HCT116 (cell line): ENCODE measurements around the gene APOB. TPM values are rescaled to one million over a fixed set of nuclear protein-coding genes. Genes with fewer than 3 reads are reported as not detected.

Experiments
- ATAC-seq: fragments of 200-7000 bp; cut with Tn5 transposase; 2 replicates; pipeline ENCODE4 v1.9.1; 2020; ENCODE audit warnings: mild to moderate bottlenecking, moderate library complexity
- BruUV-seq: library from RNA; stranded (reverse); fragments of 400-500 nt; replicated peaks from 2 replicates; lab custom pipeline; 2021; lab: Mats Ljungman, UMichigan
- CTCF ChIA-PET: fragments of 300-600 bp; sonication (Branson Sonifier 250); formaldehyde crosslinking; loops from one replicate; lab custom pipeline; 2021; ENCODE audit warnings: antibody characterized with exemption; lab: Charles Lee
- POLR2A ChIA-PET: fragments of 300-600, 350-600 bp; sonication (Branson Sonifier 250); formaldehyde crosslinking; loops from one replicate; lab custom pipeline; 2021; ENCODE audit warnings: antibody characterized with exemption; lab: Charles Lee
- RAD21 ChIA-PET, 2 experiments: fragments of 300-600 bp; sonication (Branson Sonifier 250); formaldehyde crosslinking; loops; one replicate each; lab custom pipeline; 2023; ENCODE audit warnings: low total read pairs in 2 of 2; ENCODE audit not compliant: uncharacterized antibody in 2 of 2, unreplicated experiment in 2 of 2, low non-redundant PET in 1 of 2; lab: Charles Lee
- DNase-seq: peaks from one replicate; pipeline ENCODE4 v3.0.0-alpha.2; 2010; ENCODE audit warnings: low read depth, low spot score
- H2AFZ ChIP-seq: fragments of 200-600 bp; shearing (Covaris generic), sonication (generic); 2 replicates; pipeline ENCODE4 v1.6.1; 2017; ENCODE audit warnings: low read depth, mixed run types, mixed read lengths, antibody characterized with exemption, low read length; ENCODE audit not compliant: poor library complexity, severe bottlenecking
- H3K27ac ChIP-seq: 2 replicates; pipeline ENCODE4 v1.5.1; 2012; ENCODE audit warnings: low read depth, low read length
- H3K27me3 ChIP-seq: fragments of 200-600 bp; sonication (generic); 2 replicates; pipeline ENCODE4 v1.6.1; 2016; ENCODE audit warnings: mixed run types, low read length, mixed read lengths; ENCODE audit not compliant: insufficient read depth
- H3K36me3 ChIP-seq, 2 experiments: fragments of 200-500 bp in 1 of 2; fragments of 200-600 bp in 1 of 2; sonication (Bioruptor generic) in 1 of 2; sonication (generic) in 1 of 2; 2 replicates each; pipeline versions ENCODE4 v1.5.1 to v1.6.1; 2014 to 2016; ENCODE audit warnings: low read length in 2 of 2, inconsistent platforms in 1 of 2, mixed read lengths in 1 of 2, mixed run types in 1 of 2; ENCODE audit not compliant: insufficient read depth in 2 of 2, control insufficient read depth in 1 of 2
- H3K4me1 ChIP-seq, 2 experiments: fragments of 200-600 bp in 1 of 2; sonication (generic) in 1 of 2; 2 replicates each; pipeline versions ENCODE4 v1.5.1 to v1.6.1; 2012 to 2017; ENCODE audit warnings: low read length in 2 of 2, inconsistent platforms in 1 of 2, mild to moderate bottlenecking in 1 of 2, mixed read lengths in 1 of 2, mixed run types in 1 of 2, moderate library complexity in 1 of 2; ENCODE audit not compliant: insufficient read depth in 2 of 2, control insufficient read depth in 1 of 2
- H3K4me2 ChIP-seq: fragments of 200-600 bp; sonication (generic); 2 replicates; pipeline ENCODE4 v1.6.1; 2017; ENCODE audit warnings: mixed run types, low read length, mixed read lengths
- H3K4me3 ChIP-seq, 2 experiments: fragments of 200-600 bp in 1 of 2; sonication (generic) in 1 of 2; replicated peaks in 1 of 2; 2 replicates each; pipeline ENCODE4 v1.5.1; 2011 to 2016; ENCODE audit warnings: low read length in 2 of 2, control low read depth in 1 of 2, low read depth in 1 of 2, mild to moderate bottlenecking in 1 of 2, mixed read lengths in 1 of 2, mixed run types in 1 of 2
- H3K79me2 ChIP-seq: fragments of 200-600 bp; sonication (generic); 2 replicates; pipeline ENCODE4 v1.6.1; 2017; ENCODE audit warnings: mild to moderate bottlenecking, mixed run types, low read length, moderate library complexity, mixed read lengths; ENCODE audit not compliant: insufficient read depth
- H3K9ac ChIP-seq: fragments of 200-600 bp; sonication (generic); 2 replicates; pipeline ENCODE4 v1.6.1; 2016; ENCODE audit warnings: low read length, mixed read lengths
- H3K9me2 ChIP-seq: fragments of 200-600 bp; sonication (generic), shearing (Covaris generic); 2 replicates; pipeline ENCODE4 v1.6.1; 2017; ENCODE audit warnings: mixed run types, mild to moderate bottlenecking, moderate library complexity; ENCODE audit not compliant: insufficient read depth
- H3K9me3 ChIP-seq, 2 experiments: fragments of 200-500 bp in 1 of 2; fragments of 200-600 bp in 1 of 2; sonication (Bioruptor generic) in 1 of 2; sonication (generic) in 1 of 2; 2 replicates each; pipeline ENCODE4 v1.6.1; 2014 to 2017; ENCODE audit warnings: low read length in 2 of 2, mixed read lengths in 2 of 2, inconsistent platforms in 1 of 2, low read depth in 1 of 2, mild to moderate bottlenecking in 1 of 2, mixed run types in 1 of 2, moderate library complexity in 1 of 2; ENCODE audit not compliant: control insufficient read depth in 1 of 2, insufficient read depth in 1 of 2
- H4K20me1 ChIP-seq: fragments of 200-600 bp; sonication (generic), shearing (Covaris generic); 2 replicates; pipeline ENCODE4 v1.6.1; 2017; ENCODE audit warnings: mixed run types, mild to moderate bottlenecking, moderate library complexity; ENCODE audit not compliant: insufficient read depth
- CBX3 ChIP-seq: IDR thresholded peaks from 2 replicates; pipeline ENCODE4 v1.6.1; 2012; ENCODE audit warnings: low read depth
- CEBPB ChIP-seq: IDR thresholded peaks from 2 replicates; pipeline ENCODE4 v1.6.1; 2012; ENCODE audit warnings: low read depth
- EGR1 ChIP-seq: IDR thresholded peaks from 2 replicates; pipeline ENCODE4 v1.6.1; 2012; ENCODE audit warnings: low read depth
- ELF1 ChIP-seq: IDR thresholded peaks from 2 replicates; pipeline ENCODE4 v1.6.1; 2012; ENCODE audit warnings: low read depth, borderline replicate concordance
- EZH2 ChIP-seq: fragments of 200-600 bp; sonication (generic); IDR thresholded peaks from 2 replicates; pipeline ENCODE4 v1.6.1; 2017; ENCODE audit warnings: antibody characterized with exemption, mixed run types
- EZH2phosphoT487 ChIP-seq: fragments of 200-600 bp; IDR thresholded peaks from 2 replicates; pipeline ENCODE4 v1.6.1; 2018; ENCODE audit warnings: antibody characterized with exemption, borderline replicate concordance
- FOSL1 ChIP-seq: IDR thresholded peaks from 2 replicates; pipeline ENCODE4 v1.6.1; 2012; ENCODE audit warnings: low read depth
- RAD21 ChIP-seq: IDR thresholded peaks from 2 replicates; pipeline ENCODE4 v1.6.1; 2012; ENCODE audit warnings: low read depth, mild to moderate bottlenecking
- REST ChIP-seq: IDR thresholded peaks from 2 replicates; pipeline ENCODE4 v1.6.1; 2012; ENCODE audit warnings: low read depth
- SP1 ChIP-seq: IDR thresholded peaks from 2 replicates; pipeline ENCODE4 v1.6.1; 2012; ENCODE audit warnings: low read depth
- SRF ChIP-seq: IDR thresholded peaks from 2 replicates; pipeline ENCODE4 v1.6.1; 2012; ENCODE audit warnings: low read depth
- YY1 ChIP-seq: IDR thresholded peaks from 2 replicates; pipeline ENCODE4 v1.6.1; 2011; ENCODE audit warnings: low read length, low read depth, moderate library complexity, mild to moderate bottlenecking; ENCODE audit not compliant: insufficient replicate concordance; ENCODE audit errors: extremely low read depth
- ZFX ChIP-seq: fragments of 450-650 bp; IDR thresholded peaks from 2 replicates; pipeline ENCODE4 v1.6.1; 2017
- intact Hi-C: fragments of 100-400 bp; cut with micrococcal nuclease; formaldehyde crosslinking; loops from 2 replicates; pipeline ENCODE4 v1.10.0; 2022
- total RNA-seq: library from RNA; stranded (reverse); gene quantifications from one replicate; pipeline ENCODE4 v1.2.1, GENCODE V29; 2021; ENCODE audit not compliant: unreplicated experiment
- TF ChIP-seq, protein P1 (sequence below): IDR thresholded peaks from 2 replicates; pipeline ENCODE4 v1.6.1; 2012

Gene APOB
- total RNA-seq, 1 experiment from 2014 or later: 1.6 TPM

DNA sequence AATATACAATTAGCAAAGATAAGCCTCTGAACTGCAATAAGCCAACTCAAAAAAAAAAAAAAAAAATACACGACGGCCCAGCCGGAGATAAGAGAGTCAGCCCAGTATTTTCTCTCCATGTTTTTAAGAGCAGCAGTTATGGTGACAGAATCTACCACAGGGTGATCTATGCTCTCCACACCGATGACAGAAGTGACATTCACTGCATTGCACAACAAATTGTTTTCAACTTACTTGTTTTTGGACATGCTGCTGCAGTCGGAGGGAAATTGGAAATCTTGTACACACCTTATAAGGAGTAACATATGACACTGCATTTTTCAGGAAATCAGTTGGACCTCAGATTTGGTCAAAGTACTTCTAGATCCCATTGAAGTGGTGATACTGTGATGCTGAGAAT lies 23.3 kb upstream of the APOB start:
- Histone ChIP-seq H3K27me3 (peaks cover 35% of the 10 kb centered on the region), H3K27ac (no peak overlapping the region), H3K4me2 (no peak overlapping the region), H3K36me3 (no peaks in the 10 kb centered on the region), H3K9me3 (no peaks in the 10 kb centered on the region), H3K4me1 (no peaks in the 10 kb centered on the region), H3K4me3 (no peak overlapping the region), H3K9me2 (no peaks in the 10 kb centered on the region), H4K20me1 (no peaks in the 10 kb centered on the region; the same call in 1 of the 2 replicates), H3K9ac (no peak overlapping the region), H3K79me2 (no peaks in the 10 kb centered on the region), H2AFZ (no peak overlapping the region)
- DNase-seq (no peak), ATAC-seq (no peak)
- ChIA-PET RAD21 (no interaction called here), CTCF (no interaction called here), POLR2A (no interaction called here)
- no TSS peak for BruUV-seq
- TF ChIP-seq CEBPB (no peak), SP1 (no peak)
- TF ChIP-seq, protein P1, sequence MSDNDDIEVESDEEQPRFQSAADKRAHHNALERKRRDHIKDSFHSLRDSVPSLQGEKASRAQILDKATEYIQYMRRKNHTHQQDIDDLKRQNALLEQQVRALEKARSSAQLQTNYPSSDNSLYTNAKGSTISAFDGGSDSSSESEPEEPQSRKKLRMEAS: no peak
- intact Hi-C loops: no loop called here

GRCh38 chr2:21059885-21060610 lies 16.2 kb upstream of the APOB start:
- H3K36me3 ChIP-seq: no peaks in the 10 kb centered on the region
- ChIA-PET POLR2A (no interaction called here), CTCF (no interaction called here), RAD21 (no interaction called here)
- H2AFZ ChIP-seq: no peak overlapping the region
- H3K9me3 ChIP-seq: no peaks in the 10 kb centered on the region
- H3K4me3 ChIP-seq: no peak overlapping the region
- ATAC-seq (no peak), DNase-seq (no peak)
- intact Hi-C loops: no loop called here
- no peak overlapping the region for H3K9ac ChIP-seq
- no peaks in the 10 kb centered on the region for H3K9me2 ChIP-seq
- no TSS peak for BruUV-seq
- TF ChIP-seq REST (no peak), RAD21 (no peak), ELF1 (no peak), EZH2phosphoT487 (no peak), SRF (no peak), EGR1 (no peak), CBX3 (no peak), YY1 (no peak), EZH2 (no peak), FOSL1 (no peak), ZFX (no peak), CEBPB (no peak)
- TF ChIP-seq, protein P1: no peak
- peaks cover 32% of the 10 kb centered on the region for H3K27me3 ChIP-seq
- no peak overlapping the region for H3K4me2 ChIP-seq
- H3K27ac ChIP-seq: no peak overlapping the region
- H4K20me1 ChIP-seq: no peaks in the 10 kb centered on the region; the same call in 1 of the 2 replicates
- H3K4me1 ChIP-seq: no peaks in the 10 kb centered on the region
- H3K79me2 ChIP-seq: no peaks in the 10 kb centered on the region
